Measurements from ENCODE around the gene FOLR2.
A peak's percentile ranks its signal among the peaks of the same experiment; 100 is the strongest.

Gene FOLR2

GRCh38 chr11:72208281-72208680 is 8.3 kb upstream of the FOLR2 start:
- no peak for DNase-seq

GRCh38 chr11:72209101-72209500 is 7.5 kb upstream of the FOLR2 start:
- DNase-seq, result no peak

- DNase-seq, result peak; percentile 4
Observed at GRCh38 chr11:72217841-72218240, 1.2 kb downstream of the FOLR2 start.

- no peak for DNase-seq
Observed at GRCh38 chr11:72218251-72218745, 1.7 kb downstream of the FOLR2 start.

- DNase-seq, result no peak
Observed at GRCh38 chr11:72220696-72221363, 4.2 kb downstream of the FOLR2 start.

GRCh38 chr11:72221386-72222075 is 4.9 kb downstream of the FOLR2 start:
- no peak for DNase-seq

GRCh38 chr11:72222106-72222891 is 5.7 kb downstream of the FOLR2 start:
- no peak for DNase-seq

- peak; percentile 96 for DNase-seq
Observed at GRCh38 chr11:72222907-72223614, 6.5 kb downstream of the FOLR2 start.

GRCh38 chr11:72223615-72224563 is 7.3 kb downstream of the FOLR2 start:
- DNase-seq, result peak; percentile 86

- DNase-seq, result peak; percentile 74
Observed at GRCh38 chr11:72224564-72225410, 8.2 kb downstream of the FOLR2 start, which contains the start of gene INPPL1. Gene INPPL1 (plus strand): TSS chr11:72224767. CDS start chr11:72224985, 218 bp downstream.

- peak; percentile 73 for DNase-seq
Observed at GRCh38 chr11:72225411-72225951, 8.9 kb downstream of the FOLR2 start.

- DNase-seq, result peak; percentile 42
Observed at GRCh38 chr11:72226701-72227100, 10.1 kb downstream of the FOLR2 start.

GRCh38 chr11:72227316-72228228 is 11.0 kb downstream of the FOLR2 start:
- peak; percentile 53 for DNase-seq

GRCh38 chr11:72228229-72228843 is 11.7 kb downstream of the FOLR2 start:
- DNase-seq, result peak; percentile 49

GRCh38 chr11:72228844-72229231 is 12.2 kb downstream of the FOLR2 start:
- DNase-seq, result peak; percentile 50

GRCh38 chr11:72229336-72229924 is 12.8 kb downstream of the FOLR2 start:
- DNase-seq, result peak; percentile 49

GRCh38 chr11:72229925-72230763 is 13.6 kb downstream of the FOLR2 start:
- peak; percentile 54 for DNase-seq
